ENCODE results near the gene DTNA.

Gene DTNA

GRCh38 chr18:34841891-34842290 is 131.8 kb downstream of the DTNA start:
- Histone ChIP-seq H3K9me3 (ENCODE audit: severe bottlenecking) (no peaks in the 10 kb centered on the region), H3K36me3 (no peaks in the 10 kb centered on the region), H3K27me3 (ENCODE audit: insufficient read depth, low read depth, severe bottlenecking) (no peaks in the 10 kb centered on the region), H3K27ac (no peak overlapping the region), H3K4me3 (ENCODE audit: low read depth, low read length) (no peak overlapping the region)
- DNase-seq, result no peak
- TF ChIP-seq, protein P1, sequence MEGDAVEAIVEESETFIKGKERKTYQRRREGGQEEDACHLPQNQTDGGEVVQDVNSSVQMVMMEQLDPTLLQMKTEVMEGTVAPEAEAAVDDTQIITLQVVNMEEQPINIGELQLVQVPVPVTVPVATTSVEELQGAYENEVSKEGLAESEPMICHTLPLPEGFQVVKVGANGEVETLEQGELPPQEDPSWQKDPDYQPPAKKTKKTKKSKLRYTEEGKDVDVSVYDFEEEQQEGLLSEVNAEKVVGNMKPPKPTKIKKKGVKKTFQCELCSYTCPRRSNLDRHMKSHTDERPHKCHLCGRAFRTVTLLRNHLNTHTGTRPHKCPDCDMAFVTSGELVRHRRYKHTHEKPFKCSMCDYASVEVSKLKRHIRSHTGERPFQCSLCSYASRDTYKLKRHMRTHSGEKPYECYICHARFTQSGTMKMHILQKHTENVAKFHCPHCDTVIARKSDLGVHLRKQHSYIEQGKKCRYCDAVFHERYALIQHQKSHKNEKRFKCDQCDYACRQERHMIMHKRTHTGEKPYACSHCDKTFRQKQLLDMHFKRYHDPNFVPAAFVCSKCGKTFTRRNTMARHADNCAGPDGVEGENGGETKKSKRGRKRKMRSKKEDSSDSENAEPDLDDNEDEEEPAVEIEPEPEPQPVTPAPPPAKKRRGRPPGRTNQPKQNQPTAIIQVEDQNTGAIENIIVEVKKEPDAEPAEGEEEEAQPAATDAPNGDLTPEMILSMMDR (IDR thresholded peaks at IDR 0.05; ENCODE audit: low read depth, low read length), result no peak

- no peaks in the 10 kb centered on the region for H3K36me3 ChIP-seq
- TF ChIP-seq, protein P1 (IDR thresholded peaks at IDR 0.05; ENCODE audit: low read depth, low read length), result no peak
- no peak for DNase-seq
- H3K4me3 ChIP-seq (ENCODE audit: low read depth, low read length), result no peak overlapping the region
- H3K27me3 ChIP-seq (ENCODE audit: insufficient read depth, low read depth, severe bottlenecking), result no peaks in the 10 kb centered on the region
- no peak overlapping the region for H3K27ac ChIP-seq
- no peaks in the 10 kb centered on the region for H3K9me3 ChIP-seq (ENCODE audit: severe bottlenecking)
Observed at GRCh38 chr18:34844072-34844471, 134.0 kb downstream of the DTNA start.

DNA sequence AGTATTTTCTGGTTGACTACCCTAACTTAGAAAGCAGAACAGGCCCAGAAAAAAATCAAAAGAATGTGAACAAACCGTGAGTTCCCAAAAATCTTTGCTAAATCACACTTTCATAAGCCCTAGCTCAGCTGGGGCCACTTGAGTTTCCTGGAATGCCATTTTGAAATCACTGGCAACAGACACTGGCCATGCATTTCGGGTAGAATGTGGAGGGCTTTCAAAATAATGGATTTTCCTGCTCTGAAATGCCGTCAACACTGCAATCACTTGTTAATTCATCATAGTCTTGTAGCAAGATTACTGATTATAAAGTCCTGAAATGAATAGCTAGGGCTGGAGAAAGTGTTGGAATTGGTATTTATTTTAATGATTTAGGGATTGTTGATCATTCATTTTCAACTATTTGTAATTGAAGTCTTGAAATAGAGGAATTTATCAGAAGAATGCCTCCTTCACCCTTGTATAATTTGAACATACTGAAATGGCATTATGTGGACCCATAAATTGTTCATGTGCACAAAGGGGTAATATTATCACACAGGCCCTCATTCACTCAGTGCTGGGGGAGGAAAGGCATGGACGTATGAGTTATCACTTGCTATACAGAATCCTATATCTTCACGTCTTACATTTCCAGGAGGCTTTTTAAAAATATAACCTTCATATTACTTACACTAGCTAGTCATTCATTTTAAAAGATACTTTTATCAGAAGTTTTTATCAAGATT is 134.8 kb downstream of the DTNA start:
- Histone ChIP-seq H3K4me3 (ENCODE audit: low read depth, low read length) (no peak overlapping the region), H3K9me3 (ENCODE audit: severe bottlenecking) (no peaks in the 10 kb centered on the region), H3K36me3 (no peaks in the 10 kb centered on the region), H3K27me3 (ENCODE audit: insufficient read depth, low read depth, severe bottlenecking) (no peaks in the 10 kb centered on the region), H3K27ac (no peak overlapping the region)
- TF ChIP-seq, protein P1 (IDR thresholded peaks at IDR 0.05; ENCODE audit: low read depth, low read length), result no peak
- no peak for DNase-seq

DNA sequence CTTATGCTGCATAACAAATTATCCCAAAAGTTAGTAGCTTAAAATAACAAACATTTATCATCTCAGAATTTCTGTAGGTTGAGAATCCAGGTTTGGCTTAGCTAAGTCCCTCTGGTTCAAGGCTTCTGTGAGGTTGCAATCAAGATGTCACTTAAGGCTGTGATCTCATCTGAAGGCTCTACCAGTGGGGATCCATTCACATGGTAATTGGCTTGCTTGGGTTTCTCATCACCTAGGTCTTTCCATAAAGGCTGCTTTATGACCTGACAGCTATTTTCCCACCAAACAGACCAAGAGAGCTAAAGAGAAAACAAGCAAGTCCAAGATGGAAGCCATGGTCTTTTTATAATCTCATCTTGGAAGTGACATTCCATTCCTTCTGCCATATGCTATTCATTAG is 137.3 kb downstream of the DTNA start:
- DNase-seq, result no peak
- no peak overlapping the region for H3K27ac ChIP-seq
- no peaks in the 10 kb centered on the region for H3K36me3 ChIP-seq
- no peaks in the 10 kb centered on the region for H3K27me3 ChIP-seq (ENCODE audit: insufficient read depth, low read depth, severe bottlenecking)
- H3K9me3 ChIP-seq (ENCODE audit: severe bottlenecking), result no peaks in the 10 kb centered on the region
- TF ChIP-seq, protein P1 (IDR thresholded peaks at IDR 0.05; ENCODE audit: low read depth, low read length), result no peak
- no peak overlapping the region for H3K4me3 ChIP-seq (ENCODE audit: low read depth, low read length)

GRCh38 chr18:34848156-34848555 is 138.1 kb downstream of the DTNA start:
- Histone ChIP-seq H3K4me3 (ENCODE audit: low read depth, low read length) (no peak overlapping the region), H3K36me3 (no peaks in the 10 kb centered on the region)
- TF ChIP-seq, protein P1 (IDR thresholded peaks at IDR 0.05; ENCODE audit: low read depth, low read length), result no peak

GRCh38 chr18:34848695-34849094 is 138.6 kb downstream of the DTNA start:
- H3K27me3 ChIP-seq (ENCODE audit: insufficient read depth, low read depth, severe bottlenecking), result no peaks in the 10 kb centered on the region
- H3K4me3 ChIP-seq (ENCODE audit: low read depth, low read length), result no peak overlapping the region
- H3K36me3 ChIP-seq, result no peaks in the 10 kb centered on the region
- no peak overlapping the region for H3K27ac ChIP-seq
- no peak for DNase-seq
- no peaks in the 10 kb centered on the region for H3K9me3 ChIP-seq (ENCODE audit: severe bottlenecking)
- TF ChIP-seq, protein P1 (IDR thresholded peaks at IDR 0.05; ENCODE audit: low read depth, low read length), result no peak

More at GRCh38 chr18:34848156-34848555, 138.1 kb downstream of the DTNA start:
- DNase-seq, result no peak
- no peaks in the 10 kb centered on the region for H3K27me3 ChIP-seq (ENCODE audit: insufficient read depth, low read depth, severe bottlenecking)
- H3K9me3 ChIP-seq (ENCODE audit: severe bottlenecking), result no peaks in the 10 kb centered on the region
- H3K27ac ChIP-seq, result no peak overlapping the region
